Colonic mucosa (tissue), 4 donors: ENCODE data around the gene PIP4K2A. TPM values are rescaled to one million over a fixed set of nuclear protein-coding genes. Genes with fewer than 3 reads are reported as not detected.

Experiments
- DNase-seq: peaks from one replicate; pipeline ENCODE4 v3.0.0-alpha.2; 2020
- H3K27ac ChIP-seq: fragments of 200-600 bp; one replicate; pipeline ENCODE4 v1.8.0; 2021
- H3K27me3 ChIP-seq: fragments of 200-600 bp; one replicate; pipeline ENCODE4 v1.8.0; 2021
- H3K36me3 ChIP-seq: fragments of 200-600 bp; one replicate; pipeline ENCODE4 v1.8.0; 2021
- H3K4me1 ChIP-seq: fragments of 200-600 bp; one replicate; pipeline ENCODE4 v1.8.0; 2021; ENCODE audit warnings: mild to moderate bottlenecking
- H3K4me3 ChIP-seq: fragments of 200-600 bp; one replicate; pipeline ENCODE4 v1.8.0; 2021
- H3K9ac ChIP-seq, 2 donors: one replicate each; pipeline ENCODE4 v1.7.0; 2013; ENCODE audit warnings: control low read depth in 2 of 2, low read depth in 2 of 2, low read length in 2 of 2
- H3K9me3 ChIP-seq: fragments of 200-600 bp; one replicate; pipeline ENCODE4 v1.8.0; 2021
- intact Hi-C: fragments of 100-400 bp; cut with DNase I; formaldehyde crosslinking; loops from one replicate; pipeline ENCODE4 v1.14.1; 2022
- total RNA-seq, 2 donors: library from RNA; stranded (reverse); fragmentation: NEBNext Ultra II Directional in 1 of 2; extraction: Animal tissue kit (Norgen Biotek cat#: 25700) in 1 of 2; gene quantifications; one replicate each; pipeline ENCODE4 v1.2.1, GENCODE V29; 2021
- TF ChIP-seq, protein P1 (sequence below): fragments of 200-600 bp; IDR thresholded peaks from one replicate; pipeline ENCODE4 v1.8.0; 2022; ENCODE audit warnings: antibody characterized with exemption, mild to moderate bottlenecking
- donor health status: healthy.
- donor health status: DM: no; HTN: no; CAD: no.
- donor health status: DM: no; HTN: no; CAD: no.

PIP4K2A gene
- total RNA-seq, 2 donors from 2014 or later, result 12.1 to 14.9 TPM

DNA sequence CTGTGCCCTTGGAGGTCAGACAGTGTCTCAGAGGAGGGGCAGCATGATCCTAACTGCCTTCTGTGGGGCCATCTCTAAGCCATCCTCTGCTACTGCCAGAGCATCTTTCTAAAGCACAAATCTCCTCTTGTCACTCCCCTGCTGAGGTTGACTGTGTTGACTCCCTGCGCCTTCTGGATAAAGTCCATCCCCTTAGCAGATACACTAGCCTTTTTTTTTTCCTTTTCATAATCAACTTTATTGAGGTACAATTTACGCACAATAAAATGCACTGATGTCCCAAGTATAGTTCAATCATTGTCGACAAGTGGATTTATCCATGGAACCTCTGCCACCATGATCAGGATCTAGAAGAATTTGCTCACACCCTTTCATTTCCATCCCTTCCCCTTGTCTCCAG, 219.0 kb downstream of the PIP4K2A start:
- Histone ChIP-seq H3K27me3 (no peaks in the 10 kb centered on the region), H3K4me1 (no peaks in the 10 kb centered on the region), H3K9ac (no peak overlapping the region), H3K9me3 (no peaks in the 10 kb centered on the region), H3K4me3 (no peak overlapping the region), H3K27ac (no peak overlapping the region), H3K36me3 (no peaks in the 10 kb centered on the region)
- intact Hi-C loops, result no loop called here
- DNase-seq, result no peak
- TF ChIP-seq, protein P1, sequence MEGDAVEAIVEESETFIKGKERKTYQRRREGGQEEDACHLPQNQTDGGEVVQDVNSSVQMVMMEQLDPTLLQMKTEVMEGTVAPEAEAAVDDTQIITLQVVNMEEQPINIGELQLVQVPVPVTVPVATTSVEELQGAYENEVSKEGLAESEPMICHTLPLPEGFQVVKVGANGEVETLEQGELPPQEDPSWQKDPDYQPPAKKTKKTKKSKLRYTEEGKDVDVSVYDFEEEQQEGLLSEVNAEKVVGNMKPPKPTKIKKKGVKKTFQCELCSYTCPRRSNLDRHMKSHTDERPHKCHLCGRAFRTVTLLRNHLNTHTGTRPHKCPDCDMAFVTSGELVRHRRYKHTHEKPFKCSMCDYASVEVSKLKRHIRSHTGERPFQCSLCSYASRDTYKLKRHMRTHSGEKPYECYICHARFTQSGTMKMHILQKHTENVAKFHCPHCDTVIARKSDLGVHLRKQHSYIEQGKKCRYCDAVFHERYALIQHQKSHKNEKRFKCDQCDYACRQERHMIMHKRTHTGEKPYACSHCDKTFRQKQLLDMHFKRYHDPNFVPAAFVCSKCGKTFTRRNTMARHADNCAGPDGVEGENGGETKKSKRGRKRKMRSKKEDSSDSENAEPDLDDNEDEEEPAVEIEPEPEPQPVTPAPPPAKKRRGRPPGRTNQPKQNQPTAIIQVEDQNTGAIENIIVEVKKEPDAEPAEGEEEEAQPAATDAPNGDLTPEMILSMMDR, result no peak

DNA sequence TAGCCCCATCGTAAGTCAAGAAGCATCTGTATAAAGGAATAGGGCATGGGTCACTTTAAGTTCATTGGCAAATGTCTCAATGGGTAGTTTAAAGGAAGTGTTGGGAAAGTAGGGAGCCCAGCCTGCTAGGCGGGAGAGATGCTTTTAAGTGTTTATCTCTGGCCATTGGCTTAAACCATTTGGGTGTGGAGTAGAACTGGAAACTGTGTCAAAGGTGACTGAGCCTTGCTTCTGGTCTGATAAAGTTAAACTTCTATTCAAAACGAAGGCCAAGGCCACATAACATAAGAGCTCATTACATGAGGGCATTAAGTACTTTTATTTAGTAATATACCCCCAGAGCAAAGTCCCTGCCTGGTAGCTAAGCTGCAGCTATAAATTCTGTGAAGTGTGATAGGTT, 220.4 kb downstream of the PIP4K2A start:
- Histone ChIP-seq H3K4me1 (no peaks in the 10 kb centered on the region), H3K9me3 (no peaks in the 10 kb centered on the region), H3K27me3 (no peaks in the 10 kb centered on the region), H3K9ac (no peak overlapping the region), H3K4me3 (no peak overlapping the region), H3K36me3 (no peaks in the 10 kb centered on the region), H3K27ac (no peak overlapping the region)
- no peak for DNase-seq
- TF ChIP-seq, protein P1, result no peak
- intact Hi-C loops, result no loop called here

DNA sequence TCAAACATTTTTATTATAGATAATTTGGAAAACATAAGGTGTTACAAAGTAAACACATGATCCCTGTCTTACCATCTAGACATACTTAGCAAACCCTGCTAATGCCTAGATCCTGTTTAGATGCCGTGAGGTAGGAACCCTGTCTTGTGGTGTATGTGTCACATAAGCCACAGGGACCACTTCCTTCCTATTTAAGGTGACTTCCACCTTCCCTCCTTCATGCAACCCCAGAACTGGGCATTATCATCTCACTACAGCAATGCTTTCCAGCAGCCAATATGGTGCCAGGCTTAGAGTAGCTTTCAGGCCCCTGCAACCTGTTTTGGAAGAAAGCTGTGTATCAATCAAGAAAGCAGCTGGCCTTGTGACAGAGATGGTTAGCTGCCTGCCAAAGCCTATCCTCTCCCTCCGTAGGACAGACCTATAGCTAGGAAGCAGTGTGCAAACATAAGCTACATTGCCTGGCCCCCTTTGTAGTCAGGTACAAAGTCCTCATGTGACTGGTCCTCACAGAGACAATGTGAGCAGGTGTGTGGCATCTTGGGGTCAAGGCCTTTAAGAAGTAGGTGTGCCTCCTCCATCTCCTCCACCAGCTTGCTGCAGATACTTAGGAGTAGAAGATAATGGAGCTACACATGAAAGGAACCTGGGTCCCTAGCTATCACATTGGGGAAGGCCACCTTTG, 222.3 kb downstream of the PIP4K2A start:
- Histone ChIP-seq H3K4me1 (no peaks in the 10 kb centered on the region), H3K4me3 (no peak overlapping the region), H3K36me3 (no peaks in the 10 kb centered on the region), H3K9me3 (no peaks in the 10 kb centered on the region), H3K27me3 (no peaks in the 10 kb centered on the region), H3K9ac (no peak overlapping the region), H3K27ac (no peak overlapping the region)
- TF ChIP-seq, protein P1, result no peak
- intact Hi-C loops, result no loop called here
- no peak for DNase-seq

DNA sequence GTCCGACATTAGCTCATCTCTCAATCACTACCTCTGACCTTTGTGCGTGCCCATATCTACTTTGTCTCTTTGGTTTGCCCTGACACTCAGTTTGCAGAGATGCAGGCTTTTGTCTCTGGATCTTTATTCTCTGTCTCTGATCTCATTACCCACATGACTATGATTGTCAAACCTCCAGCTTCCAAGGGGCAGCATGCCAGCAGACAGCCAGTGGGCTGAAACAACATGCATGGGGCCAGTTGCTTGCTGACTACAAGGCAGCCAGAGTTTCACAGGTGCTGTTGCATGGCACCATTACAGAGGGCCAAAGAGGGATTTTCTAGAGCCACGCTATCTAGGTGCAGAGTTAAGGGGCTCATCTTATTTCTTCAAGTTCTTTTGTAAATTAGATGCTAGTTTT, 222.9 kb downstream of the PIP4K2A start:
- Histone ChIP-seq H3K9me3 (no peaks in the 10 kb centered on the region), H3K4me1 (no peaks in the 10 kb centered on the region), H3K27ac (no peak overlapping the region), H3K9ac (no peak overlapping the region), H3K36me3 (no peaks in the 10 kb centered on the region), H3K27me3 (no peaks in the 10 kb centered on the region), H3K4me3 (no peak overlapping the region)
- intact Hi-C loops, result no loop called here
- TF ChIP-seq, protein P1, result no peak
- no peak for DNase-seq

DNA sequence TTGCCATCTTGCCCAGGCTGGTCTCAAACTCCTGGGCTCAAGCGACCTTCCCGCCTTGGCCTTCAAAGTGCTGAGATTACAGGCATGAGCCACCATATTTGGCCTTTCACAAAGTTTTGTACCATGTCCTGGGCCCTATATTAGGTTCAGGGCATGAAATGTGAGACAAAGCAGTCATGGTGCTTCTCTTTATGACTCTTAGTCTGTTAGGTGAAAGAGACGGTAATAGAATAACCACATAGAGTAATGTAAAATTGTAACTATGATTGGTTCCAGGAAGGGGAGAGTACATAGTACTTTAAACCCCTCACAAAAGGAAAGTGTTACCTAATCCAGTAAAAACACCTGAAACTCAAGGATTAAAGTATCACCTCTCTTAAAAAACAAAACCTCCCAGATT, 224.4 kb downstream of the PIP4K2A start:
- Histone ChIP-seq H3K9me3 (no peaks in the 10 kb centered on the region), H3K4me1 (no peaks in the 10 kb centered on the region), H3K4me3 (no peak overlapping the region), H3K27me3 (no peaks in the 10 kb centered on the region), H3K36me3 (no peaks in the 10 kb centered on the region), H3K9ac (no peak overlapping the region), H3K27ac (no peak overlapping the region)
- DNase-seq, result no peak
- intact Hi-C loops, result no loop called here
- TF ChIP-seq, protein P1, result no peak
